ENCODE results near the gene IFNA4.
A peak's percentile ranks its signal among the peaks of the same experiment; 100 is the strongest.
"Not testable (repeated sequence)": the region's sequence is repeated elsewhere in the genome, so short reads cannot be mapped to it uniquely, and the experiment has no call there.

IFNA4 gene

GRCh38 chr9:21187487-21187886 lies at the start of gene IFNA4:
Gene IFNA4, minus strand, starts transcription at chr9:21187587. Its CDS starts 56 bp downstream, at chr9:21187531.
- peak; percentile 89 for FAIRE-seq

GRCh38 chr9:21236360-21236714 lies 49.0 kb upstream of the IFNA4 start:
- FAIRE-seq, result not testable (repeated sequence)

- FAIRE-seq, result not testable (repeated sequence)
Observed at GRCh38 chr9:21235468-21236359, 48.3 kb upstream of the IFNA4 start.

GRCh38 chr9:21234153-21234687 lies 46.8 kb upstream of the IFNA4 start:
- no peak for FAIRE-seq

GRCh38 chr9:21233258-21233657 lies 45.9 kb upstream of the IFNA4 start:
- no peak for FAIRE-seq

- FAIRE-seq, result no peak
Observed at GRCh38 chr9:21228122-21228521, 40.7 kb upstream of the IFNA4 start, which contains the start of gene IFNA17. Gene IFNA17, minus strand, starts transcription at chr9:21228222. Its CDS starts 49 bp downstream, at chr9:21228173.

- FAIRE-seq, result not testable (repeated sequence)
Observed at GRCh38 chr9:21217211-21217610, 29.8 kb upstream of the IFNA4 start, which contains the start of gene IFNA16. Gene IFNA16, minus strand, starts transcription at chr9:21217311. Its CDS starts 6 bp downstream, at chr9:21217305.

- FAIRE-seq, result not testable (repeated sequence)
Observed at GRCh38 chr9:21213411-21214326, 26.3 kb upstream of the IFNA4 start.

GRCh38 chr9:21212160-21212559 lies 24.8 kb upstream of the IFNA4 start:
- not testable (repeated sequence) for FAIRE-seq

GRCh38 chr9:21210782-21211181 lies 23.4 kb upstream of the IFNA4 start:
- FAIRE-seq, result not testable (repeated sequence)

- FAIRE-seq, result no peak
Observed at GRCh38 chr9:21210311-21210710, 22.9 kb upstream of the IFNA4 start.

GRCh38 chr9:21207043-21207442 lies 19.7 kb upstream of the IFNA4 start, which contains the start of gene IFNA10:
Gene IFNA10, minus strand, starts transcription at chr9:21207143. Its CDS starts 46 bp downstream, at chr9:21207097.
- FAIRE-seq, result not testable (repeated sequence)

- no peak for FAIRE-seq
Observed at GRCh38 chr9:21205204-21205603, 17.8 kb upstream of the IFNA4 start.

GRCh38 chr9:21202105-21202504 lies 14.7 kb upstream of the IFNA4 start, which contains the start of gene IFNA7:
Gene IFNA7, minus strand, starts transcription at chr9:21202205. Its CDS starts 40 bp downstream, at chr9:21202165.
- FAIRE-seq, result not testable (repeated sequence)

GRCh38 chr9:21194867-21195776 lies 7.7 kb upstream of the IFNA4 start:
- FAIRE-seq, result not testable (repeated sequence)

- FAIRE-seq, result not testable (repeated sequence)
Observed at GRCh38 chr9:21182810-21183736, 4.3 kb downstream of the IFNA4 start.

- FAIRE-seq, result no peak
Observed at GRCh38 chr9:21174671-21175070, 12.7 kb downstream of the IFNA4 start.

- FAIRE-seq, result no peak
Observed at GRCh38 chr9:21172156-21172555, 15.2 kb downstream of the IFNA4 start.

- no peak for FAIRE-seq
Observed at GRCh38 chr9:21171351-21171750, 16.0 kb downstream of the IFNA4 start.

GRCh38 chr9:21166560-21166959 lies 20.8 kb downstream of the IFNA4 start, which contains the start of gene IFNA21:
Gene IFNA21, minus strand, starts transcription at chr9:21166660. Its CDS starts 48 bp downstream, at chr9:21166612.
- not testable (repeated sequence) for FAIRE-seq

Data from colon (tissue), 2 donors.